Measurements from ENCODE around the gene LYG2. TPM values are rescaled to one million over a fixed set of nuclear protein-coding genes. Genes with fewer than 3 reads are reported as not detected.

The LYG2 gene, protein sequence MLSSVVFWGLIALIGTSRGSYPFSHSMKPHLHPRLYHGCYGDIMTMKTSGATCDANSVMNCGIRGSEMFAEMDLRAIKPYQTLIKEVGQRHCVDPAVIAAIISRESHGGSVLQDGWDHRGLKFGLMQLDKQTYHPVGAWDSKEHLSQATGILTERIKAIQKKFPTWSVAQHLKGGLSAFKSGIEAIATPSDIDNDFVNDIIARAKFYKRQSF
- total RNA-seq (2022; extraction: Qiagen RNA extraction; ENCODE audit: low read depth) = not detected in 5 replicates

DNA sequence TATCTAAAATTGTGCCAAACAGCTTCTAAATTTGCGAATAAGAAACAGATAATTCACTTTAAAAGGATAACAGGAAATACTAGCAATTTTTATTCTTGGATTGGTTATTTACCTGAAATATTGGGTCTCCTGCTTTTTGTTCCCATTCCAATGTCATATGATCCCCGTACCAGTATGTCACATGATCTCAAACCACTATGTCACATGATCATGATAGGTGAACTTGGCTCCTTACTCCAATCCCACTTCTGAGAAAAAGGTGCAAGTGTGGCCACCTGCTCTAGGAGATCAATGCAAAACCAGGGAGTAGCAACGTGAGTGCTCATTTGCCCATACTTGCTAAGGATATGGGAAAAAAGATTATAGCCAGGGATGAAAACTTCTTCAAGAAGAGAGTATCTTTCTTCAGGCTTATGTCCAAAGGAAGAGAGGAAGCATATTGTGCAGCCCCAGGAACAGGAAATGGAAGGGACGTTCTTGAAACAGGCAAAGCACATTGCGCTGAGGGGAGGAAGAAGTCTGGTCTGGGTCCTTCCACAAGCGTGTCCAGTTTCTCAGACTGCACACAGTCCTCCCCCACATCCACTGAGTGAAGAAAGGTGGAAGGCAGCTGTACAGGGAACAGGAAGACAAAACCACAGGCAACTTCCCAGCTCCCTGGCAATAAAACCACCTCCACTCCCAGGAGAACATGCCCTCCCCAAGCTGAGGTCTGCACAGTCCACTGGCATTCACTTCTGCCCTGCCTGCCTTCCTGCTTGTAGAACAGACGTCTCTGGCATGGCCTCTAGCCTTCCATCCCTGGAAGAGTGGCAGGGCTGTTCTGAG is at the start of gene LYG2:
TSS of gene LYG2 (minus strand) at position 176 of the 828 bp plus-strand sequence. CDS start 1,406 bp downstream, outside the sequence.

DNA sequence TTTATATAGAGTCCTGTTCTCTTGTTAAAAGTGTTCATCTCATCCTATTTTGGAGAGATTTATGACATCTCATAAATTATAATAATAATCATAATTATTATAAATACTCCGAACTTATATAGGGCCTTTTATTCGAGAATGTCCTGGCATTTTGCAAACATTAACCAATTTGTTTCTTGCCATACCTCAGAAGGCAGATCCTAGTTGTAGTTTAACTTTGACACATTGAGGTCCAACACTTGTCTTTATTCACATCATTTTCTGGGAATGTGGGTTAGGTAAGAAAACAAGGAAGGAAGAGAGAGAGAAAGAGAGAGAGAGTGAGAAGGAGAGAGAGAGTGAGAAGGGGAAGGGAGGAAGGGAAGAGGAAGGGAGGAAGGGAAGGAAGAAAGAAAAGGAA is 45.6 kb upstream of the LYG2 start, which contains the start of gene LYG1:
TSS of gene LYG1 (minus strand) at position 101 of the 400 bp plus-strand sequence. CDS start 5,527 bp downstream, outside the sequence.

Other genes starting within 250 kb of the LYG2 start
- gene C2orf15, start 114.0 kb downstream of the LYG2 start, total RNA-seq (2022; extraction: Qiagen RNA extraction; ENCODE audit: low read depth) = 0.27 to 0.53 TPM (median 0.40 TPM) in 5 replicates
- 2.8 to 6.8 TPM (median 5.1 TPM) in 5 replicates for gene TSGA10, start 100.7 kb downstream of the LYG2 start, total RNA-seq (2022; extraction: Qiagen RNA extraction; ENCODE audit: low read depth)
- gene LIPT1, start 100.7 kb downstream of the LYG2 start, total RNA-seq (2022; extraction: Qiagen RNA extraction; ENCODE audit: low read depth) = 3.6 to 5.5 TPM (median 3.8 TPM) in 5 replicates
- 27.1 to 37.5 TPM (median 28.5 TPM) in 5 replicates for gene MITD1, start 74.6 kb downstream of the LYG2 start, total RNA-seq (2022; extraction: Qiagen RNA extraction; ENCODE audit: low read depth)
- gene MRPL30, start 74.5 kb downstream of the LYG2 start, total RNA-seq (2022; extraction: Qiagen RNA extraction; ENCODE audit: low read depth) = 32.4 to 72.8 TPM (median 34.5 TPM) in 5 replicates
- gene LYG1, start 45.5 kb upstream of the LYG2 start, total RNA-seq (2022; extraction: Qiagen RNA extraction; ENCODE audit: low read depth) = 1.3 to 2.0 TPM (median 1.6 TPM) in 5 replicates
- 37.2 to 50.7 TPM (median 39.1 TPM) in 5 replicates for gene TXNDC9, start 80.7 kb upstream of the LYG2 start, total RNA-seq (2022; extraction: Qiagen RNA extraction; ENCODE audit: low read depth)
- gene EIF5B, start 81.7 kb upstream of the LYG2 start, total RNA-seq (2022; extraction: Qiagen RNA extraction; ENCODE audit: low read depth) = 56.9 to 83.3 TPM (median 64.4 TPM) in 5 replicates
- gene REV1, start 234.4 kb upstream of the LYG2 start, total RNA-seq (2022; extraction: Qiagen RNA extraction; ENCODE audit: low read depth) = 9.7 to 14.4 TPM (median 10.8 TPM) in 5 replicates

Data from A549 treated with CpdA at 1 μM for 4 hours (cell line).